RWPE1 (cell line): ENCODE data around the gene FAM161A.
"Not testable (repeated sequence)": the region's sequence is repeated elsewhere in the genome, so short reads cannot be mapped to it uniquely, and the experiment has no call there.

Source experiments
- CTCF ChIA-PET: fragments of 350-600 bp; sonication (Branson Sonifier 250); formaldehyde crosslinking; extraction: SDS; loops from one replicate; lab custom pipeline; 2021; lab: Yijun Ruan, JAX
- POLR2A ChIA-PET: fragments of 400-600 bp; formaldehyde crosslinking; extraction: SDS; loops from one replicate; lab custom pipeline; 2020; ENCODE audit warnings: antibody characterized with exemption; ENCODE audit not compliant: low non-redundant PET; lab: Yijun Ruan, JAX
- DNase-seq: peaks from one replicate; pipeline ENCODE4 v3.0.0; 2012; ENCODE audit warnings: low spot score
- H3K27ac ChIP-seq: fragments of 450-650 bp; 2 replicates; pipeline ENCODE4 v1.5.1; 2017
- CTCF ChIP-seq: fragments of 450-650 bp; conservative IDR thresholded peaks from 2 replicates; pipeline ENCODE4 v1.5.1; 2017; ENCODE audit warnings: low read depth, mild to moderate bottlenecking

The FAM161A gene

GRCh38 chr2:61885896-61886603 is 32.2 kb upstream of the FAM161A start:
- no peak for TF ChIP-seq CTCF
- ChIA-PET CTCF (interaction anchor here (0.6 kb wide), 1 partner anchor 11 kb away, joined by 4 read pairs; no protein-coding TSS in a partner anchor), POLR2A (no interaction called here)
- DNase-seq = no peak
- peak overlapping the region; percentile 5; the same call in 1 of the 2 replicates for H3K27ac ChIP-seq

GRCh38 chr2:61882850-61883249 is 29.0 kb upstream of the FAM161A start:
- no peak for TF ChIP-seq CTCF
- ChIA-PET CTCF (no interaction called here), POLR2A (no interaction called here)
- H3K27ac ChIP-seq = no peak overlapping the region
- no peak for DNase-seq

GRCh38 chr2:61879351-61879750 is 25.5 kb upstream of the FAM161A start:
- POLR2A ChIA-PET = interaction anchor here (0.6 to 0.7 kb wide), 2 partner anchors 12 to 998 kb away, joined by 3 to 6 read pairs; no protein-coding TSS in a partner anchor
- CTCF ChIA-PET, DNase-seq: not testable (repeated sequence)
- H3K27ac ChIP-seq = peak overlapping the region; percentile 56

- CTCF ChIA-PET = no interaction called here
- POLR2A ChIA-PET = interaction anchor here (0.7 kb wide), 1 partner anchor 997 kb away, joined by 6 read pairs; no protein-coding TSS in a partner anchor
Measured at GRCh38 chr2:61878761-61879160, 24.9 kb upstream of the FAM161A start.

GRCh38 chr2:61877571-61878245 is 23.8 kb upstream of the FAM161A start:
- POLR2A ChIA-PET = no interaction called here
- no peak for TF ChIP-seq CTCF
- CTCF ChIA-PET = no interaction called here

More at GRCh38 chr2:61878761-61879160, 24.9 kb upstream of the FAM161A start:
- no peak for TF ChIP-seq CTCF
- peak; percentile 80 for DNase-seq
- peak overlapping the region; percentile 56 for H3K27ac ChIP-seq

GRCh38 chr2:61876400-61876799 is 22.5 kb upstream of the FAM161A start:
- POLR2A ChIA-PET = no interaction called here
- H3K27ac ChIP-seq = no peak overlapping the region
- TF ChIP-seq CTCF = no peak
- DNase-seq = no peak
- CTCF ChIA-PET = no interaction called here

More at GRCh38 chr2:61877571-61878245, 23.8 kb upstream of the FAM161A start:
- no peak for DNase-seq
- no peak overlapping the region for H3K27ac ChIP-seq

- ChIA-PET CTCF (interaction anchor here (0.6 kb wide), 1 partner anchor 1183 kb away, joined by 4 read pairs; no protein-coding TSS in a partner anchor), POLR2A (interaction anchor here (0.5 kb wide), 1 partner anchor 17 kb away, joined by 3 read pairs; no protein-coding TSS in a partner anchor)
- not testable (repeated sequence) for H3K27ac ChIP-seq, DNase-seq
Measured at GRCh38 chr2:61866482-61867089, 12.7 kb upstream of the FAM161A start.
